ENCODE data around the gene SLC27A2. TPM values are rescaled to one million over a fixed set of nuclear protein-coding genes. Genes with fewer than 3 reads are reported as not detected.

The SLC27A2 gene
- total RNA-seq, 1 donor from 2014 or later, result 2.1 TPM

GRCh38 chr15:50236433-50236832 is 54.4 kb downstream of the SLC27A2 start:
- H3K27me3 Mint-ChIP-seq (ENCODE audit: insufficient read depth, low read depth), result peaks cover 4% of the 10 kb centered on the region
- H3K4me1 Mint-ChIP-seq, result peaks cover 3% of the 10 kb centered on the region
- no peak for DNase-seq (ENCODE audit: low spot score)
- no peak overlapping the region for H3K27ac Mint-ChIP-seq
- H3K36me3 Mint-ChIP-seq, result no peaks in the 10 kb centered on the region
- H3K9me3 Mint-ChIP-seq, result no peaks in the 10 kb centered on the region
- Histone ChIP-seq H3K36me3 (no peaks in the 10 kb centered on the region), H3K4me3 (no peak overlapping the region), H3K4me1 (no peaks in the 10 kb centered on the region), H3K4me2 (no peak overlapping the region), H3K79me2 (ENCODE audit: low read depth) (no peaks in the 10 kb centered on the region), H3K27ac (no peak overlapping the region), H3F3A (ENCODE audit: low read depth) (no peaks in the 10 kb centered on the region), H3K9ac (no peak overlapping the region), H4K20me1 (ENCODE audit: low read depth) (no peaks in the 10 kb centered on the region), H2AFZ (replicated peaks) (no peak overlapping the region), H3K9me3 (ENCODE audit: low read depth) (no peaks in the 10 kb centered on the region), H3K27me3 (no peaks in the 10 kb centered on the region)
- no peak overlapping the region for H3K4me3 Mint-ChIP-seq
- TF ChIP-seq CTCF (IDR thresholded peaks at IDR 0.05) (no peak), EZH2 (IDR thresholded peaks at IDR 0.05) (no peak), EZH2phosphoT487 (IDR thresholded peaks at IDR 0.05) (no peak)

- Histone ChIP-seq H3K9ac (no peak overlapping the region), H3K9me3 (ENCODE audit: low read depth) (no peaks in the 10 kb centered on the region), H3K36me3 (no peaks in the 10 kb centered on the region), H2AFZ (replicated peaks) (no peak overlapping the region), H3F3A (ENCODE audit: low read depth) (no peaks in the 10 kb centered on the region), H3K4me3 (no peak overlapping the region), H3K4me1 (no peaks in the 10 kb centered on the region), H3K27me3 (no peaks in the 10 kb centered on the region), H3K79me2 (ENCODE audit: low read depth) (no peaks in the 10 kb centered on the region), H3K4me2 (no peak overlapping the region), H4K20me1 (ENCODE audit: low read depth) (no peaks in the 10 kb centered on the region), H3K27ac (no peak overlapping the region)
- Mint-ChIP-seq H3K27ac (no peak overlapping the region), H3K4me1 (peaks cover 3% of the 10 kb centered on the region), H3K36me3 (no peaks in the 10 kb centered on the region), H3K9me3 (no peaks in the 10 kb centered on the region), H3K4me3 (no peak overlapping the region), H3K27me3 (ENCODE audit: insufficient read depth, low read depth) (peaks cover 4% of the 10 kb centered on the region)
- TF ChIP-seq CTCF (IDR thresholded peaks at IDR 0.05) (no peak), EZH2 (IDR thresholded peaks at IDR 0.05) (no peak), EZH2phosphoT487 (IDR thresholded peaks at IDR 0.05) (no peak)
- no peak for DNase-seq (ENCODE audit: low spot score)
Measured at GRCh38 chr15:50238255-50238654, 56.3 kb downstream of the SLC27A2 start.

GRCh38 chr15:50241684-50242450 is 59.9 kb downstream of the SLC27A2 start:
- Histone ChIP-seq H2AFZ (replicated peaks) (no peak overlapping the region), H4K20me1 (ENCODE audit: low read depth) (no peaks in the 10 kb centered on the region), H3K9me3 (ENCODE audit: low read depth) (no peaks in the 10 kb centered on the region), H3F3A (ENCODE audit: low read depth) (no peaks in the 10 kb centered on the region), H3K36me3 (no peaks in the 10 kb centered on the region), H3K4me1 (no peaks in the 10 kb centered on the region), H3K4me3 (no peak overlapping the region), H3K4me2 (no peak overlapping the region), H3K27ac (no peak overlapping the region), H3K27me3 (no peaks in the 10 kb centered on the region), H3K79me2 (ENCODE audit: low read depth) (no peaks in the 10 kb centered on the region), H3K9ac (no peak overlapping the region)
- Mint-ChIP-seq H3K9me3 (no peaks in the 10 kb centered on the region), H3K4me1 (no peaks in the 10 kb centered on the region), H3K36me3 (no peaks in the 10 kb centered on the region), H3K27me3 (ENCODE audit: insufficient read depth, low read depth) (peaks cover 3% of the 10 kb centered on the region), H3K27ac (no peak overlapping the region), H3K4me3 (no peak overlapping the region)
- DNase-seq (ENCODE audit: low spot score), result no peak
- TF ChIP-seq EZH2 (IDR thresholded peaks at IDR 0.05) (no peak), CTCF (IDR thresholded peaks at IDR 0.05) (no peak), EZH2phosphoT487 (IDR thresholded peaks at IDR 0.05) (no peak)

Data from neural progenitor cell (in vitro differentiated cells).